DOHH2 (cell line): ENCODE data around the gene TAS2R40.

Experiments
- H3F3A ChIP-seq: fragments of 200-600 bp; sonication (generic), shearing (Covaris generic); 2 replicates; pipeline ENCODE4 v1.6.0; 2016; ENCODE audit warnings: antibody characterized with exemption, mild to moderate bottlenecking; ENCODE audit not compliant: control insufficient read depth, insufficient read depth
- H3K27ac ChIP-seq: fragments of 200-600 bp; sonication (generic); 2 replicates; pipeline ENCODE4 v1.5.1; 2014; ENCODE audit warnings: low read depth, mild to moderate bottlenecking, low read length, moderate library complexity
- H3K27me3 ChIP-seq: fragments of 200-600 bp; sonication (generic); 2 replicates; pipeline ENCODE4 v1.6.1; 2014; ENCODE audit warnings: mild to moderate bottlenecking, low read length, mixed read lengths; ENCODE audit not compliant: control insufficient read depth
- H3K36me3 ChIP-seq: fragments of 200-600 bp; sonication (generic); 2 replicates; pipeline ENCODE4 v1.6.1; 2014; ENCODE audit warnings: mild to moderate bottlenecking, low read length, moderate library complexity, mixed read lengths; ENCODE audit not compliant: control insufficient read depth
- H3K4me1 ChIP-seq: fragments of 200-600 bp; sonication (generic); 2 replicates; pipeline ENCODE4 v1.6.1; 2014; ENCODE audit warnings: mild to moderate bottlenecking, low read length, mixed read lengths; ENCODE audit not compliant: control insufficient read depth
- H3K4me2 ChIP-seq: fragments of 200-600 bp; sonication (generic); 2 replicates; pipeline ENCODE4 v1.6.0; 2014; ENCODE audit warnings: mild to moderate bottlenecking, low read length, moderate library complexity
- H3K4me3 ChIP-seq: fragments of 200-600 bp; sonication (generic); 2 replicates; pipeline ENCODE4 v1.5.1; 2014; ENCODE audit warnings: mild to moderate bottlenecking, low read length, mixed read lengths
- H3K79me2 ChIP-seq: fragments of 200-600 bp; sonication (generic); 2 replicates; pipeline ENCODE4 v1.6.1; 2014; ENCODE audit warnings: mild to moderate bottlenecking, low read length, mixed read lengths; ENCODE audit not compliant: control insufficient read depth
- H3K9me2 ChIP-seq: fragments of 200-600 bp; sonication (generic); replicated peaks from 2 replicates; pipeline ENCODE4 v1.6.1; 2014; ENCODE audit warnings: mild to moderate bottlenecking, low read length, mixed read lengths; ENCODE audit not compliant: control insufficient read depth
- H3K9me3 ChIP-seq: fragments of 200-600 bp; sonication (generic); 2 replicates; pipeline ENCODE4 v1.6.1; 2014; ENCODE audit warnings: antibody characterized with exemption, low read length, mixed read lengths; ENCODE audit not compliant: control insufficient read depth, insufficient read depth
- H4K20me1 ChIP-seq: fragments of 200-600 bp; sonication (generic); 2 replicates; pipeline ENCODE4 v1.6.0; 2014; ENCODE audit warnings: low read depth, mild to moderate bottlenecking, antibody characterized with exemption, low read length, moderate library complexity; ENCODE audit not compliant: control insufficient read depth, insufficient read depth
- EZH2phosphoT487 ChIP-seq: fragments of 200-600 bp; sonication (generic); IDR thresholded peaks from 2 replicates; pipeline ENCODE4 v1.6.1; 2017; ENCODE audit warnings: borderline replicate concordance, mild to moderate bottlenecking, antibody characterized with exemption, low read length, moderate library complexity, mixed read lengths
- TF ChIP-seq, protein P1 (sequence below): fragments of 200-600 bp; sonication (generic); IDR thresholded peaks from one replicate; pipeline ENCODE4 v1.5.1; 2014; ENCODE audit warnings: antibody characterized with exemption, mild to moderate bottlenecking, low read depth, low read length; ENCODE audit not compliant: poor library complexity, severe bottlenecking

TAS2R40 gene

DNA sequence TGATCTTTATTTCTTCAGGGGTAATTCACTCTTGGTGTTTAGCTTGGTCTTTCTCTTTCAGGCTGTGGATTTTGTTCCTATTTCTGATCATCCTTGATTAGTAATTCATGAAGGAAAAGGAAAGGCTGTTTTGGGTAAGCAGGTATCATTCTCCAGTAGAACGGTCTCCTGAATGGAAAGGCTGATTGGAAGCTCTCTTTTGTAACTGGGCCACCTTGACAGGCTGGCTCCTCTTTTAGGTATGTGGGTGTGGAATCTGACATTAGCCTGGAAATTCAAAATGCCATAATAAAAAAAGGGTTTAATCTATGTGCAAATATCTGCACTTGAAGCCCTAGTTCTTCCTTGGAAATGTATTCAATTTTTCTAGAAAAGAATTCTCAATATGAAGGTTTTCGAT is 19.7 kb upstream of the TAS2R40 start:
- no peak overlapping the region for H3K4me3 ChIP-seq

DNA sequence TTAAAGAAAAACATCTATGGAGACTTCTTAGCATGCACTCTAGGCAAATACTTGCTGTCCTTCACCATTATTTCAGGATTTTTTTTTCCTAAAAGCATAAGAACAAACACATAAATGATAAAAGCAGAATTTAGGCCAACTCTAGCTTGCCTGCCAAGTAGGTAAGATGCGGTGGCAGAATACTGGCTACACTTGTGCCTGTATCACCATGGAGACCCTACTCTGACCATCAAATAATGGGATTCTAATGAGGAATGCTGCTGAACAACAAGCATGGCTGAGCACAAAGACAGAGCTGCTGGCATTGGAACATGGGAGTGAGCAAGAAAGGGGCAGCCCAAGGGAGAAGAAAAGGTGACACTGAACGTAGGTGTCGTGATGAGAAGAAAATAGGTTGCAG is 18.5 kb upstream of the TAS2R40 start:
- H3K4me3 ChIP-seq, result no peak overlapping the region
- no peaks in the 10 kb centered on the region for H3F3A ChIP-seq
- no peaks in the 10 kb centered on the region for H3K27me3 ChIP-seq
- H3K27ac ChIP-seq, result no peak overlapping the region
- no peaks in the 10 kb centered on the region for H4K20me1 ChIP-seq
- 0 out of 2 replicates have a peak, but pooled peaks cover 3% of the 10 kb centered on the region for H3K9me3 ChIP-seq
- no peaks in the 10 kb centered on the region for H3K9me2 ChIP-seq
- TF ChIP-seq EZH2phosphoT487, result no peak
- TF ChIP-seq, protein P1, sequence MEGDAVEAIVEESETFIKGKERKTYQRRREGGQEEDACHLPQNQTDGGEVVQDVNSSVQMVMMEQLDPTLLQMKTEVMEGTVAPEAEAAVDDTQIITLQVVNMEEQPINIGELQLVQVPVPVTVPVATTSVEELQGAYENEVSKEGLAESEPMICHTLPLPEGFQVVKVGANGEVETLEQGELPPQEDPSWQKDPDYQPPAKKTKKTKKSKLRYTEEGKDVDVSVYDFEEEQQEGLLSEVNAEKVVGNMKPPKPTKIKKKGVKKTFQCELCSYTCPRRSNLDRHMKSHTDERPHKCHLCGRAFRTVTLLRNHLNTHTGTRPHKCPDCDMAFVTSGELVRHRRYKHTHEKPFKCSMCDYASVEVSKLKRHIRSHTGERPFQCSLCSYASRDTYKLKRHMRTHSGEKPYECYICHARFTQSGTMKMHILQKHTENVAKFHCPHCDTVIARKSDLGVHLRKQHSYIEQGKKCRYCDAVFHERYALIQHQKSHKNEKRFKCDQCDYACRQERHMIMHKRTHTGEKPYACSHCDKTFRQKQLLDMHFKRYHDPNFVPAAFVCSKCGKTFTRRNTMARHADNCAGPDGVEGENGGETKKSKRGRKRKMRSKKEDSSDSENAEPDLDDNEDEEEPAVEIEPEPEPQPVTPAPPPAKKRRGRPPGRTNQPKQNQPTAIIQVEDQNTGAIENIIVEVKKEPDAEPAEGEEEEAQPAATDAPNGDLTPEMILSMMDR, result no peak
- no peaks in the 10 kb centered on the region for H3K79me2 ChIP-seq
- H3K4me2 ChIP-seq, result no peak overlapping the region
- no peaks in the 10 kb centered on the region for H3K36me3 ChIP-seq
- peaks cover 15% of the 10 kb centered on the region for H3K4me1 ChIP-seq

More for the DNA sequence above, 19.7 kb upstream of the TAS2R40 start:
- Histone ChIP-seq H3K27ac (no peak overlapping the region), H3K4me2 (no peak overlapping the region), H3K36me3 (no peaks in the 10 kb centered on the region), H3K9me2 (no peaks in the 10 kb centered on the region), H3F3A (no peaks in the 10 kb centered on the region), H4K20me1 (no peaks in the 10 kb centered on the region), H3K27me3 (no peaks in the 10 kb centered on the region), H3K4me1 (peaks cover 15% of the 10 kb centered on the region), H3K9me3 (peaks cover 10% of the 10 kb centered on the region), H3K79me2 (no peaks in the 10 kb centered on the region)
- TF ChIP-seq EZH2phosphoT487, result no peak
- TF ChIP-seq, protein P1, result no peak

DNA sequence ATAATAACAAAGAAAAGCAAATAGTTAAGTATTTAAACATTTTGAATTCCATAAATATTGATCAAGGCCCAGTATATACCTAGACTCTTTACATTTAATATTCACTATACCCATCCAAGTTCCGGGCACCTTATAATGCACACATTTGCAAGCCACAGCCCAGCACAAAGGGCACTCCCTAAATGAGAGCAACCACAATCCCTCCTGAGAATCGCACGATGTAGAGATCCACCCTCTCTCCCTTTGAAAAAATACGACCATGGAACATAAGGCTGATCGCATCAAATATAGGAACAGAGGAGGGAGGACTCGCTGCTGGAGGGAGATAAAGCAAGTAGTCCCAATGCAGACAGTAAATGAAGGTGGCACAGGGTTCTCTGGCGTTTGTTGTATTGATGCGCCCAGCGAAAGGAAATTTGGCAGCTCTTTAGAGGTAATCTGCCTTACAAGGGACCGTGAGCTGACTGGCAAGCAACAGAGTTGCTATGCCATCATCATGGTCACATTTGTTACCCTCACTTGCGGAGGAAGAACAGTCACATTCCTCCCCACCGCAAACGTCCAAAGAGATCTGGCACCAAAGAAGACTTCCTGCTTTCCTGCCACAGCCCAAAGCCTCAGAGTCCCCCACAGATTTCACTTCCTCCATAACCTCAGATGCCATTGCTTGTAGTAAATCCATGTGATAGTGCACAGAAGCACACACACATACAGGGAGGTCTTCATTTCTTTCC is 16.1 kb upstream of the TAS2R40 start:
- peak overlapping the region; percentile 57 for H3K4me2 ChIP-seq
- H3K4me3 ChIP-seq, result peak overlapping the region; percentile 40
- peaks cover 15% of the 10 kb centered on the region for H3K4me1 ChIP-seq
- no peak for TF ChIP-seq EZH2phosphoT487
- TF ChIP-seq, protein P1, result no peak
- H3K9me2 ChIP-seq, result no peaks in the 10 kb centered on the region
- H3K79me2 ChIP-seq, result no peaks in the 10 kb centered on the region
- no peaks in the 10 kb centered on the region for H3K27me3 ChIP-seq
- H3K9me3 ChIP-seq, result no peaks in the 10 kb centered on the region
- no peaks in the 10 kb centered on the region for H4K20me1 ChIP-seq
- H3K36me3 ChIP-seq, result no peaks in the 10 kb centered on the region
- H3K27ac ChIP-seq, result no peak overlapping the region
- no peaks in the 10 kb centered on the region for H3F3A ChIP-seq
